ENCODE results near the gene TMCC1. TPM values are rescaled to one million over a fixed set of nuclear protein-coding genes. Genes with fewer than 3 reads are reported as not detected.

Gene TMCC1
- total RNA-seq, 6 experiments from 2014 or later: 21.7 to 124 (median 25.2) TPM

DNA sequence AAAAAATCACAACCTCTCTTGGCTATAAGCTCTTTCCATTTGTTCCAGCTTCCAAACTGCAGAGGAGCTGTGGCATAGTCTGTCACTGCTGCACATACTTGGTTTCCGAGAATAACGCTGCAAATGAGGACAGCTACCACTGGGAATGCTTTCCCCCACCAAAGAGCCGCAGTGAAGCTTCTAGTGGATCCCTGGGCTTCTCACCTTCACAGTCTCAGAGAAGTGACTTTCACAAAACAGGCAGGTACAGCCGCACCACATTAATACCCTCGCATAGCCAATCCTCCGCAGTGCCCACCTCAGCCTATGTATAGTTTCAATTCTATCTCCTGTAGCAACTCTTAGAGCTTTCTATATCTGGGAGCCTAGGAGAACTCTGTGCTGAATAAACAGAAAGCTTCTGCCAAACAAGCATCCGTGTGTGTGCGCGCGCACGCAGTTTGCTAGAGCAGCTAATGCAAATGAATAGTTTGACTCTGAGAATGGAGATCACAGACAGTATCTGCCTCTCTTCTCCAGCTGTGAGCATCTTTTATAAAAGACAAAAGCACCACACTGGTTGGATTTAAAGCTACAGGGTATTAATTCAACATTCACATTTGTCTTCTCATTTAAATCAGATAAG lies 205.1 kb downstream of the TMCC1 start:
- no peaks in the 10 kb centered on the region for H3K36me3 ChIP-seq
- H3K4me1 ChIP-seq: peaks cover 0 to 31% (median 5%) of the 10 kb centered on the region in 4 donors
- peak; percentile 90 to 92 (median 90) for DNase-seq
- WGBS (ENCODE audit: insufficient coverage, low coverage, low lambda C conversion rate, missing lambda C conversion rate): 19% methylated on average over 11 of the region's 11 CpGs
- intact Hi-C loops (cut with DNase I): no loop called here
- no peak for TF ChIP-seq POLR2A (IDR thresholded peaks at IDR 0.05)
- TF ChIP-seq, protein P1, sequence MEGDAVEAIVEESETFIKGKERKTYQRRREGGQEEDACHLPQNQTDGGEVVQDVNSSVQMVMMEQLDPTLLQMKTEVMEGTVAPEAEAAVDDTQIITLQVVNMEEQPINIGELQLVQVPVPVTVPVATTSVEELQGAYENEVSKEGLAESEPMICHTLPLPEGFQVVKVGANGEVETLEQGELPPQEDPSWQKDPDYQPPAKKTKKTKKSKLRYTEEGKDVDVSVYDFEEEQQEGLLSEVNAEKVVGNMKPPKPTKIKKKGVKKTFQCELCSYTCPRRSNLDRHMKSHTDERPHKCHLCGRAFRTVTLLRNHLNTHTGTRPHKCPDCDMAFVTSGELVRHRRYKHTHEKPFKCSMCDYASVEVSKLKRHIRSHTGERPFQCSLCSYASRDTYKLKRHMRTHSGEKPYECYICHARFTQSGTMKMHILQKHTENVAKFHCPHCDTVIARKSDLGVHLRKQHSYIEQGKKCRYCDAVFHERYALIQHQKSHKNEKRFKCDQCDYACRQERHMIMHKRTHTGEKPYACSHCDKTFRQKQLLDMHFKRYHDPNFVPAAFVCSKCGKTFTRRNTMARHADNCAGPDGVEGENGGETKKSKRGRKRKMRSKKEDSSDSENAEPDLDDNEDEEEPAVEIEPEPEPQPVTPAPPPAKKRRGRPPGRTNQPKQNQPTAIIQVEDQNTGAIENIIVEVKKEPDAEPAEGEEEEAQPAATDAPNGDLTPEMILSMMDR (IDR thresholded peaks at IDR 0.05): no peak
- peak overlapping the region; percentile 17 to 51 (median 40) for H3K4me3 ChIP-seq
- peak overlapping the region; percentile 61 to 81 (median 75) for H3K27ac ChIP-seq
- no peaks in the 10 kb centered on the region for H3K9me3 ChIP-seq
- ATAC-seq: peak; percentile 85 to 88 (median 87)
- no peaks in the 10 kb centered on the region for H3K27me3 ChIP-seq

DNA sequence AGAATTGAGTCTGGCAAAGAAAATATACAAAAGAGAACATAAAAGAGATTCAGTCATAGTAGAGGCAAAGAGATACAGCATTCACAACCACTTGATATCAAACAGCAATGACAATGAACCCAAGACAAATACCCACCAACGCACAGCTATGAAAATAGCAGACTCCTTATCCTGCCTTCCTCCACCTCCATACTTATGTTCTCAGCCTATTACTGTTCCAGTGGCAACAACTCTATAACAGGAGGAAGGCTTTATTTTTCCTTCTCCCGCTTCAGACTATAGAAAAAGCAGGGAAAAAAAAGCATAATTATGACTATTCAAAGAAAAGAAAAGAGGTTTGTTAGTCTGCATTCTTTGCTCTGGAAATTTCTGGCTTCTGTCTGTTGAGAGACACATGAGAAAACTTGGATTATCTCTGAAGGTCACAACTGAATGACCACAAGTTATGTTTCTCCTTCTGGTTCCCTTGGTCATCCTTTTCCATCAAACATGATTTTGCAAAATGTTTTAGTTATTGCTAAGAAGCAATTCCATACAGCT lies 205.9 kb downstream of the TMCC1 start:
- no peak for DNase-seq
- TF ChIP-seq, protein P1 (IDR thresholded peaks at IDR 0.05): no peak
- TF ChIP-seq POLR2A (IDR thresholded peaks at IDR 0.05): no peak
- ATAC-seq: peak; percentile 31 to 54 (median 41)
- Histone ChIP-seq H3K27me3 (no peaks in the 10 kb centered on the region), H3K4me1 (peaks cover 0 to 31% (median 5%) of the 10 kb centered on the region in 4 donors), H3K27ac (peak overlapping the region; percentile 61 to 81 (median 75)), H3K36me3 (no peaks in the 10 kb centered on the region), H3K9me3 (no peaks in the 10 kb centered on the region), H3K4me3 (peak overlapping the region; percentile 17 to 51 (median 40))
- intact Hi-C loops (cut with DNase I): no loop called here
- WGBS (ENCODE audit: insufficient coverage, low coverage, low lambda C conversion rate, missing lambda C conversion rate): 57% methylated on average over 2 of the region's 2 CpGs

DNA sequence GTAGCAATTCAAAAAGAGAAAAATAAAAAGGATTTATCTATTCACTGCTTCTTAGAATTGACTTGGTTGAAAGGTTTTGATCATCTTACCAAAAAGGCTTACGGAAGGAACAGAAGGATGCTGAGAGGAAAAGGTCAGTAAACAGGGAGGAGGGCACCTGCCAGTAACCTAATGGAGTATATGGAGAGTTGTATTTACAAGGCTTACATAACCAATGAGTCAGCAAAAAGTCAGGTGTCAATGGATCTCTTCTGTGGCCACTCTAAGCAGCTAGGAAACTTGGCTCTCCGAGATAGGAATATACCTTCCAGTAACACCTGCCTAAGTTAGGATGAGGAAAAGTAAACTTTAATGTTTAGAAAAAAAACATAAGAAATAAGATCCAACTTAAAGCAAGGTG lies 206.6 kb downstream of the TMCC1 start:
- intact Hi-C loops (cut with DNase I): no loop called here
- no peak for DNase-seq
- peak; percentile 79 to 83 (median 81) for ATAC-seq
- Histone ChIP-seq H3K27me3 (no peaks in the 10 kb centered on the region), H3K9me3 (no peaks in the 10 kb centered on the region), H3K4me1 (peaks cover 0 to 31% (median 5%) of the 10 kb centered on the region in 4 donors), H3K4me3 (peak overlapping the region in 2 of 3 donors; percentile 40 to 51), H3K36me3 (no peaks in the 10 kb centered on the region), H3K27ac (peak overlapping the region; percentile 61 to 81 (median 75))
- 37% methylated on average over 2 of the region's 2 CpGs for WGBS (ENCODE audit: insufficient coverage, low coverage, low lambda C conversion rate, missing lambda C conversion rate)
- no peak for TF ChIP-seq POLR2A (IDR thresholded peaks at IDR 0.05)
- TF ChIP-seq, protein P1 (IDR thresholded peaks at IDR 0.05): no peak

DNA sequence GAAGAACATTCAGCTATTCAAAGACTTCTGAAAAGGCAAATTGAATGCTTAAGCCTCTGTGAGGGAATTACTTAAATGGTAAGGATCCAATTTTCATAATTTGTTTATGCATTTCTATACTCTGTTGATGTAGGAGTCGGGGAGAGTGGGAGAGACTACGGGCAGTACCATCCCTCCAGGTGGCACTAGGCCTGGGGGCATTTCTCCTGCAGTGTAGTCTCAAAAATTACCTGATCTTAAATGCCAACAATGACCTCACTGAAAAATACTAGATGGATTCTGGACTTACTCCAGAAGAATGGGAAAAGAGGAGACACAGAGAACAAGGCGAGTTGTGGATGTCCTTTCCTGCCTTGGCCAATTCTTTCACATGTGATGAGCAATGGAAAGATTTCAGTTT lies 209.2 kb downstream of the TMCC1 start:
- Histone ChIP-seq H3K9me3 (no peaks in the 10 kb centered on the region), H3K36me3 (no peaks in the 10 kb centered on the region), H3K27ac (no peak overlapping the region), H3K4me1 (peaks cover 0 to 28% (median 5%) of the 10 kb centered on the region in 4 donors), H3K4me3 (no peak overlapping the region), H3K27me3 (no peaks in the 10 kb centered on the region)
- TF ChIP-seq, protein P1 (IDR thresholded peaks at IDR 0.05): no peak
- no peak for TF ChIP-seq POLR2A (IDR thresholded peaks at IDR 0.05)
- DNase-seq (no peak), ATAC-seq (no peak)
- 83% methylated on average over 3 of the region's 3 CpGs for WGBS (ENCODE audit: insufficient coverage, low coverage, low lambda C conversion rate, missing lambda C conversion rate)
- intact Hi-C loops (cut with DNase I): no loop called here

All from right lobe of liver (tissue), 6 donors.